PFSK-1 (cell line): ENCODE results near the gene CST11.

Source experiments
- POLR2AphosphoS5 ChIP-seq: IDR thresholded peaks from 2 replicates; pipeline ENCODE4 v1.6.1; 2012; ENCODE audit warnings: low read depth, mild to moderate bottlenecking, control low read depth, low read length, moderate library complexity
- REST ChIP-seq, 2 experiments: IDR thresholded peaks; 2 replicates each; pipeline versions ENCODE4 v1.6.1 to v1.8.0; 2011 to 2012; ENCODE audit warnings: low read depth in 2 of 2, low read length in 2 of 2, control low read depth in 1 of 2, inconsistent platforms in 1 of 2, mild to moderate bottlenecking in 1 of 2, moderate library complexity in 1 of 2; ENCODE audit not compliant: insufficient read depth in 1 of 2

- no peak for TF ChIP-seq POLR2AphosphoS5
- TF ChIP-seq REST (IDR thresholded peaks at IDR 0.05; ENCODE audit: insufficient read depth in 1 of 2, low read depth in 2 of 2, low read length in 2 of 2): no peak
Observed at GRCh38 chr20:23461180-23461579, 8.5 kb upstream of the CST11 start.
